ENCODE data around the gene ZFAND5. TPM values are rescaled to one million over a fixed set of nuclear protein-coding genes. Genes with fewer than 3 reads are reported as not detected.

The ZFAND5 gene
- total and polyA plus RNA-seq, 2 experiments from 2014 or later, result 138 to 216 TPM

DNA sequence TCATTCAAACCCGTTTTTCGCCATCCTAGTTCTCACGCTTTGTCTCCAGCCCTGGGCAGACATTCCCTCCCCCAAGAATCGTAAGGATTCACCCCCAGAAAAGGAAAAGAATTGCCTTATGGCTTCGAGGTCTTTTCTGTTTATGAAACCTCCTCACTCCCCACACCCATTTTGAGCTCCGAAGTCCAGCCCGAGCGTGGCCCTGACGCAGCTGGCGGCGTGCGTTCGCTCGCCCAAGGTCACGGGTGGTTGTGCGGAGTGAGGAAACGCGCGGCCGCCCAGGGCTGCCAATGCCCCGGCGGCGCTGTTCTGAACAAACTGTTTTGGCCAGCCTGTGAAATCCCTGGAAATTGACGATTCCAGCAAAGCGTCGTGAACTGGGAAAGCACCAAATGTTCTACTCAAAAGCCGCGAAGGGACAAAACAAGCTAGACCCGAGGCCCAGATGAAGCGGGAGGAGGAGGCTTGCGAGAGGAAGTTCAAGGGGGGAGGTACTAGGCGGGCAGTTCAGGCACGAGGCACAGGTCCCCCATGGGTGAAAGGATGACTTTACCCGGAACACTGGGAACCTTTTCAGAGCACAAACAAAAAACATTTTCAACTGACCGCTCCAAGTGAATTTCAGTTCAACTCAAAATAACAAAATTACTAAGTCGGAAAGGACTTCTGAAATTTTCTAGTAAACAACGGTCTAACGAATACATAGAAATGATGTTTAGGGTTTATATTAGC is 683 bp upstream of the ZFAND5 start:
- Histone ChIP-seq H3K27me3 (ENCODE audit: insufficient read depth) (no peaks in the 10 kb centered on the region), H4K20me1 (replicated peaks; ENCODE audit: insufficient read depth) (peaks cover 27% of the 10 kb centered on the region), H3K4me3 (peak overlapping the region; percentile 95), H3F3A (replicated peaks; ENCODE audit: low read depth) (peaks cover 4% of the 10 kb centered on the region; the same call in 1 of the 2 replicates), H3K36me3 (ENCODE audit: insufficient read depth) (peaks cover 13% of the 10 kb centered on the region; the same call in 1 of the 2 replicates), H3K79me2 (replicated peaks; ENCODE audit: insufficient read depth) (peaks cover 43% of the 10 kb centered on the region), H3K9me2 (ENCODE audit: insufficient read depth) (no peaks in the 10 kb centered on the region), H2AFZ (peak overlapping the region; percentile 39; the same call in 1 of the 2 replicates), H3K27ac (ENCODE audit: low read depth) (peak overlapping the region; percentile 100), H3K4me1 (ENCODE audit: insufficient read depth) (peaks cover 33% of the 10 kb centered on the region), H3K4me2 (peak overlapping the region; percentile 95)
- H3K4me1 Mint-ChIP-seq, result peaks cover 21% of the 10 kb centered on the region
- H3K4me3 Mint-ChIP-seq, result peak overlapping the region; percentile 97
- H3K36me3 Mint-ChIP-seq (ENCODE audit: low read depth), result peaks cover 34% of the 10 kb centered on the region
- peak; percentile 79 for DNase-seq (ENCODE audit: low spot score)
- H3K27ac Mint-ChIP-seq, result peak overlapping the region; percentile 99
- peak; percentile 60 for ATAC-seq
- TF ChIP-seq, protein P1, sequence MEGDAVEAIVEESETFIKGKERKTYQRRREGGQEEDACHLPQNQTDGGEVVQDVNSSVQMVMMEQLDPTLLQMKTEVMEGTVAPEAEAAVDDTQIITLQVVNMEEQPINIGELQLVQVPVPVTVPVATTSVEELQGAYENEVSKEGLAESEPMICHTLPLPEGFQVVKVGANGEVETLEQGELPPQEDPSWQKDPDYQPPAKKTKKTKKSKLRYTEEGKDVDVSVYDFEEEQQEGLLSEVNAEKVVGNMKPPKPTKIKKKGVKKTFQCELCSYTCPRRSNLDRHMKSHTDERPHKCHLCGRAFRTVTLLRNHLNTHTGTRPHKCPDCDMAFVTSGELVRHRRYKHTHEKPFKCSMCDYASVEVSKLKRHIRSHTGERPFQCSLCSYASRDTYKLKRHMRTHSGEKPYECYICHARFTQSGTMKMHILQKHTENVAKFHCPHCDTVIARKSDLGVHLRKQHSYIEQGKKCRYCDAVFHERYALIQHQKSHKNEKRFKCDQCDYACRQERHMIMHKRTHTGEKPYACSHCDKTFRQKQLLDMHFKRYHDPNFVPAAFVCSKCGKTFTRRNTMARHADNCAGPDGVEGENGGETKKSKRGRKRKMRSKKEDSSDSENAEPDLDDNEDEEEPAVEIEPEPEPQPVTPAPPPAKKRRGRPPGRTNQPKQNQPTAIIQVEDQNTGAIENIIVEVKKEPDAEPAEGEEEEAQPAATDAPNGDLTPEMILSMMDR (conservative IDR thresholded peaks at IDR 0.05; ENCODE audit: low read depth in 2 of 2), result no peak
- TF ChIP-seq ZNF331 (CRISPR knock-in tag; IDR thresholded peaks at IDR 0.05; ENCODE audit: low read depth) (no peak), ZNF114 (CRISPR knock-in tag; IDR thresholded peaks at IDR 0.05) (no peak)
- TF ChIP-seq, protein P2, sequence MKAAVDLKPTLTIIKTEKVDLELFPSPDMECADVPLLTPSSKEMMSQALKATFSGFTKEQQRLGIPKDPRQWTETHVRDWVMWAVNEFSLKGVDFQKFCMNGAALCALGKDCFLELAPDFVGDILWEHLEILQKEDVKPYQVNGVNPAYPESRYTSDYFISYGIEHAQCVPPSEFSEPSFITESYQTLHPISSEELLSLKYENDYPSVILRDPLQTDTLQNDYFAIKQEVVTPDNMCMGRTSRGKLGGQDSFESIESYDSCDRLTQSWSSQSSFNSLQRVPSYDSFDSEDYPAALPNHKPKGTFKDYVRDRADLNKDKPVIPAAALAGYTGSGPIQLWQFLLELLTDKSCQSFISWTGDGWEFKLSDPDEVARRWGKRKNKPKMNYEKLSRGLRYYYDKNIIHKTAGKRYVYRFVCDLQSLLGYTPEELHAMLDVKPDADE (IDR thresholded peaks at IDR 0.05), result no peak
- peaks cover 11% of the 10 kb centered on the region for H3K27me3 Mint-ChIP-seq (ENCODE audit: insufficient read depth, low read depth, poor library complexity)
- no peaks in the 10 kb centered on the region; the same call in 2 of the 3 replicates for H3K9me3 Mint-ChIP-seq

DNA sequence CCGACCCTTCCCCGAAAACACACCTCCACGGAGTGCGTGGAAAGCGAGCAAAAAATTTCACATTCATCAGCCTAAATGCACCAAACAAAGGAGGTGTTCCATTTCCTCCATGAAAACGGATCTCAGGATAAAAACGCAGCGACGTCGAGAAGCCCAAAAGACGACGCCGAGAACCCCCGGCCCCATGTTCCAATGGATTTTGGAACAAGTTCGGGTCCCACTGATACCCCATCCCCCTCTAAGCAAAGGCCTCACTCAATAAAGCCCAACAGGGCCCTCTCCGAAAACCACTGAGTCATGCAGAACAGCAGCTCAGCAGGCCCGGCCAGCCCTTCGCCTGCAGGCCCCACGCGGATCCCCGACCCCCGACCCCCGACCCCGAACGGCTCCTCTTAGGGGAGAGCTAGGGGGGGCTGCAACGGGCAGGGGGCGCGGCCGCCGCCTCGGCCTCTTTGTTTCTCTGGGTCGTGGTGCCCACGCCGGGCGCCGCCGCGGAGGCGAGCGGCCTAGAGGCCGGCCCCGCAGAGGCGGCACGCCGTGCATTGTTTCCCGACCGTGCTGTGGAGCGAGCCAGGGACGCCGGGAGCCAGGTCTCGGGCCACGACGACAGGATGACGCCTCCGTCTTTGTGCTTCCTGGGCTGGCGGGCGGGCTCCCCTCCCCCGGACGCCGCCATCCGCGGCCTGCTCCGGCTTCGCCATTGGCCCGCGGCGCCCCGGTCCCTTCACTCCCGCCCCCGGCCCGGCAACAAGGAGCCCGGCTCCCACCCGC is 915 bp downstream of the ZFAND5 start:
- Histone ChIP-seq H3K4me3 (peak overlapping the region; percentile 95), H3K4me1 (ENCODE audit: insufficient read depth) (peaks cover 42% of the 10 kb centered on the region), H3K27me3 (ENCODE audit: insufficient read depth) (no peaks in the 10 kb centered on the region), H3K4me2 (peak overlapping the region; percentile 94), H3K27ac (ENCODE audit: low read depth) (peak overlapping the region; percentile 84), H4K20me1 (replicated peaks; ENCODE audit: insufficient read depth) (peaks cover 42% of the 10 kb centered on the region), H3K36me3 (ENCODE audit: insufficient read depth) (peaks cover 29% of the 10 kb centered on the region), H3K9me2 (ENCODE audit: insufficient read depth) (no peaks in the 10 kb centered on the region), H3K79me2 (replicated peaks; ENCODE audit: insufficient read depth) (peaks cover 59% of the 10 kb centered on the region), H2AFZ (no peak overlapping the region), H3F3A (replicated peaks; ENCODE audit: low read depth) (peaks cover 4% of the 10 kb centered on the region; the same call in 1 of the 2 replicates)
- Mint-ChIP-seq H3K4me3 (peak overlapping the region; percentile 97), H3K27ac (peak overlapping the region; percentile 98), H3K4me1 (peaks cover 27% of the 10 kb centered on the region), H3K27me3 (ENCODE audit: insufficient read depth, low read depth, poor library complexity) (peaks cover 11% of the 10 kb centered on the region), H3K9me3 (no peaks in the 10 kb centered on the region; the same call in 2 of the 3 replicates), H3K36me3 (ENCODE audit: low read depth) (peaks cover 50% of the 10 kb centered on the region)
- DNase-seq (ENCODE audit: low spot score) (peak; percentile 47), ATAC-seq (peak; percentile 6)
- no peak for TF ChIP-seq ZNF114 (CRISPR knock-in tag; IDR thresholded peaks at IDR 0.05)
- TF ChIP-seq, protein P2 (IDR thresholded peaks at IDR 0.05), result no peak
- TF ChIP-seq, protein P1 (conservative IDR thresholded peaks at IDR 0.05; ENCODE audit: low read depth in 2 of 2), result no peak
